ENCODE data around the gene DCBLD1. TPM values are rescaled to one million over a fixed set of nuclear protein-coding genes. Genes with fewer than 3 reads are reported as not detected.

The DCBLD1 gene
- total and polyA plus RNA-seq, 4 donors = 2.7 to 10.4 (median 4.4) TPM

GRCh38 chr6:117520603-117521395, 38.3 kb downstream of the DCBLD1 start:
- no peak for DNase-seq (ENCODE audit: low spot score)
- no peak overlapping the region for H3K4me3 ChIP-seq (ENCODE audit: low read depth in 1 of 3, low read length in 3 of 3)
- no peaks in the 10 kb centered on the region for H3K36me3 ChIP-seq (ENCODE audit: control insufficient read depth in 4 of 4, insufficient read depth in 3 of 4, low read depth in 1 of 4, low read length in 3 of 4)
- TF ChIP-seq, protein P1, sequence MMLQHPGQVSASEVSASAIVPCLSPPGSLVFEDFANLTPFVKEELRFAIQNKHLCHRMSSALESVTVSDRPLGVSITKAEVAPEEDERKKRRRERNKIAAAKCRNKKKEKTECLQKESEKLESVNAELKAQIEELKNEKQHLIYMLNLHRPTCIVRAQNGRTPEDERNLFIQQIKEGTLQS (IDR thresholded peaks at IDR 0.05) = no peak
- TF ChIP-seq RAD21 (IDR thresholded peaks at IDR 0.05) = no peak
- TF ChIP-seq YY1 (IDR thresholded peaks at IDR 0.05) = no peak
- TF ChIP-seq NR2F2 (IDR thresholded peaks at IDR 0.05) = no peak
- TF ChIP-seq, protein P2, sequence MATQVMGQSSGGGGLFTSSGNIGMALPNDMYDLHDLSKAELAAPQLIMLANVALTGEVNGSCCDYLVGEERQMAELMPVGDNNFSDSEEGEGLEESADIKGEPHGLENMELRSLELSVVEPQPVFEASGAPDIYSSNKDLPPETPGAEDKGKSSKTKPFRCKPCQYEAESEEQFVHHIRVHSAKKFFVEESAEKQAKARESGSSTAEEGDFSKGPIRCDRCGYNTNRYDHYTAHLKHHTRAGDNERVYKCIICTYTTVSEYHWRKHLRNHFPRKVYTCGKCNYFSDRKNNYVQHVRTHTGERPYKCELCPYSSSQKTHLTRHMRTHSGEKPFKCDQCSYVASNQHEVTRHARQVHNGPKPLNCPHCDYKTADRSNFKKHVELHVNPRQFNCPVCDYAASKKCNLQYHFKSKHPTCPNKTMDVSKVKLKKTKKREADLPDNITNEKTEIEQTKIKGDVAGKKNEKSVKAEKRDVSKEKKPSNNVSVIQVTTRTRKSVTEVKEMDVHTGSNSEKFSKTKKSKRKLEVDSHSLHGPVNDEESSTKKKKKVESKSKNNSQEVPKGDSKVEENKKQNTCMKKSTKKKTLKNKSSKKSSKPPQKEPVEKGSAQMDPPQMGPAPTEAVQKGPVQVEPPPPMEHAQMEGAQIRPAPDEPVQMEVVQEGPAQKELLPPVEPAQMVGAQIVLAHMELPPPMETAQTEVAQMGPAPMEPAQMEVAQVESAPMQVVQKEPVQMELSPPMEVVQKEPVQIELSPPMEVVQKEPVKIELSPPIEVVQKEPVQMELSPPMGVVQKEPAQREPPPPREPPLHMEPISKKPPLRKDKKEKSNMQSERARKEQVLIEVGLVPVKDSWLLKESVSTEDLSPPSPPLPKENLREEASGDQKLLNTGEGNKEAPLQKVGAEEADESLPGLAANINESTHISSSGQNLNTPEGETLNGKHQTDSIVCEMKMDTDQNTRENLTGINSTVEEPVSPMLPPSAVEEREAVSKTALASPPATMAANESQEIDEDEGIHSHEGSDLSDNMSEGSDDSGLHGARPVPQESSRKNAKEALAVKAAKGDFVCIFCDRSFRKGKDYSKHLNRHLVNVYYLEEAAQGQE (IDR thresholded peaks at IDR 0.05) = no peak
- TF ChIP-seq GABPA (IDR thresholded peaks at IDR 0.05 in 1 of 2, conservative IDR thresholded peaks at IDR 0.05 in 1 of 2) = no peak
- no peak for TF ChIP-seq JUND (IDR thresholded peaks at IDR 0.05)
- no peak for TF ChIP-seq EGR1 (IDR thresholded peaks at IDR 0.05; ENCODE audit: low read depth in 2 of 2)
- no peak for TF ChIP-seq HNF4G (IDR thresholded peaks at IDR 0.05)
- TF ChIP-seq, protein P3, sequence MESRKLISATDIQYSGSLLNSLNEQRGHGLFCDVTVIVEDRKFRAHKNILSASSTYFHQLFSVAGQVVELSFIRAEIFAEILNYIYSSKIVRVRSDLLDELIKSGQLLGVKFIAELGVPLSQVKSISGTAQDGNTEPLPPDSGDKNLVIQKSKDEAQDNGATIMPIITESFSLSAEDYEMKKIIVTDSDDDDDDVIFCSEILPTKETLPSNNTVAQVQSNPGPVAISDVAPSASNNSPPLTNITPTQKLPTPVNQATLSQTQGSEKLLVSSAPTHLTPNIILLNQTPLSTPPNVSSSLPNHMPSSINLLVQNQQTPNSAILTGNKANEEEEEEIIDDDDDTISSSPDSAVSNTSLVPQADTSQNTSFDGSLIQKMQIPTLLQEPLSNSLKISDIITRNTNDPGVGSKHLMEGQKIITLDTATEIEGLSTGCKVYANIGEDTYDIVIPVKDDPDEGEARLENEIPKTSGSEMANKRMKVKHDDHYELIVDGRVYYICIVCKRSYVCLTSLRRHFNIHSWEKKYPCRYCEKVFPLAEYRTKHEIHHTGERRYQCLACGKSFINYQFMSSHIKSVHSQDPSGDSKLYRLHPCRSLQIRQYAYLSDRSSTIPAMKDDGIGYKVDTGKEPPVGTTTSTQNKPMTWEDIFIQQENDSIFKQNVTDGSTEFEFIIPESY (IDR thresholded peaks at IDR 0.05) = no peak
- no peak for TF ChIP-seq FOXA1 (IDR thresholded peaks at IDR 0.05)
- TF ChIP-seq TAF1 (conservative IDR thresholded peaks at IDR 0.05) = no peak
- TF ChIP-seq, protein P4, sequence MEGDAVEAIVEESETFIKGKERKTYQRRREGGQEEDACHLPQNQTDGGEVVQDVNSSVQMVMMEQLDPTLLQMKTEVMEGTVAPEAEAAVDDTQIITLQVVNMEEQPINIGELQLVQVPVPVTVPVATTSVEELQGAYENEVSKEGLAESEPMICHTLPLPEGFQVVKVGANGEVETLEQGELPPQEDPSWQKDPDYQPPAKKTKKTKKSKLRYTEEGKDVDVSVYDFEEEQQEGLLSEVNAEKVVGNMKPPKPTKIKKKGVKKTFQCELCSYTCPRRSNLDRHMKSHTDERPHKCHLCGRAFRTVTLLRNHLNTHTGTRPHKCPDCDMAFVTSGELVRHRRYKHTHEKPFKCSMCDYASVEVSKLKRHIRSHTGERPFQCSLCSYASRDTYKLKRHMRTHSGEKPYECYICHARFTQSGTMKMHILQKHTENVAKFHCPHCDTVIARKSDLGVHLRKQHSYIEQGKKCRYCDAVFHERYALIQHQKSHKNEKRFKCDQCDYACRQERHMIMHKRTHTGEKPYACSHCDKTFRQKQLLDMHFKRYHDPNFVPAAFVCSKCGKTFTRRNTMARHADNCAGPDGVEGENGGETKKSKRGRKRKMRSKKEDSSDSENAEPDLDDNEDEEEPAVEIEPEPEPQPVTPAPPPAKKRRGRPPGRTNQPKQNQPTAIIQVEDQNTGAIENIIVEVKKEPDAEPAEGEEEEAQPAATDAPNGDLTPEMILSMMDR (IDR thresholded peaks at IDR 0.05; ENCODE audit: low read depth, low read length, missing input control) = no peak
- H3K9ac ChIP-seq (ENCODE audit: low read depth in 1 of 2, low read length in 2 of 2) = no peak overlapping the region
- H3K27ac ChIP-seq (ENCODE audit: low read depth in 1 of 2, low read length in 2 of 2) = no peak overlapping the region
- H3K27me3 ChIP-seq (ENCODE audit: control insufficient read depth in 4 of 4, insufficient read depth in 4 of 4, low read length in 3 of 4) = no peaks in the 10 kb centered on the region
- no peaks in the 10 kb centered on the region for H3K9me3 ChIP-seq (ENCODE audit: control insufficient read depth in 4 of 4, low read length in 3 of 4)
- 89% methylated on average over 4 of the region's 4 CpGs for WGBS
- peaks cover 5 to 18% (median 10%) of the 10 kb centered on the region in 4 donors for H3K4me1 ChIP-seq (ENCODE audit: control insufficient read depth in 4 of 4, insufficient read depth in 4 of 4, low read length in 3 of 4)

All from liver (tissue), 9 donors.